ENCODE data around the gene PTPRD.

The PTPRD gene

GRCh38 chr9:8640761-8641160, 1972.0 kb downstream of the PTPRD start:
- DNase-seq (ENCODE audit: low spot score): no peak

GRCh38 chr9:8637626-8638025, 1975.2 kb downstream of the PTPRD start:
- DNase-seq (ENCODE audit: low spot score): no peak

- no peak for DNase-seq (ENCODE audit: low spot score)
Measured at GRCh38 chr9:8633784-8634183, 1979.0 kb downstream of the PTPRD start.

GRCh38 chr9:8632493-8632892, 1980.3 kb downstream of the PTPRD start:
- DNase-seq (ENCODE audit: low spot score): no peak

- DNase-seq (ENCODE audit: low spot score): no peak
Measured at GRCh38 chr9:8628791-8629190, 1984.0 kb downstream of the PTPRD start.

- no peak for DNase-seq (ENCODE audit: low spot score)
Measured at GRCh38 chr9:8627976-8628679, 1984.7 kb downstream of the PTPRD start.

- no peak for DNase-seq (ENCODE audit: low spot score)
Measured at GRCh38 chr9:8622871-8623270, 1989.9 kb downstream of the PTPRD start.

GRCh38 chr9:8622222-8622802, 1990.5 kb downstream of the PTPRD start:
- no peak for DNase-seq (ENCODE audit: low spot score)

GRCh38 chr9:8621416-8621815, 1991.4 kb downstream of the PTPRD start:
- no peak for DNase-seq (ENCODE audit: low spot score)

GRCh38 chr9:8616414-8616813, 1996.4 kb downstream of the PTPRD start:
- DNase-seq (ENCODE audit: low spot score): no peak

GRCh38 chr9:8614926-8615440, 1997.8 kb downstream of the PTPRD start:
- DNase-seq (ENCODE audit: low spot score): no peak

GRCh38 chr9:8613346-8613825, 1999.4 kb downstream of the PTPRD start:
- no peak for DNase-seq (ENCODE audit: low spot score)

GRCh38 chr9:8611153-8611552, 2001.6 kb downstream of the PTPRD start:
- DNase-seq (ENCODE audit: low spot score): no peak

GRCh38 chr9:8610256-8610655, 2002.5 kb downstream of the PTPRD start:
- DNase-seq (ENCODE audit: low spot score): no peak

- DNase-seq (ENCODE audit: low spot score): no peak
Measured at GRCh38 chr9:8605096-8605495, 2007.7 kb downstream of the PTPRD start.

GRCh38 chr9:8604201-8604600, 2008.6 kb downstream of the PTPRD start:
- DNase-seq (ENCODE audit: low spot score): no peak

GRCh38 chr9:8600914-8601680, 2011.7 kb downstream of the PTPRD start:
- DNase-seq (ENCODE audit: low spot score): no peak

GRCh38 chr9:8599937-8600336, 2012.9 kb downstream of the PTPRD start:
- DNase-seq (ENCODE audit: low spot score): peak; percentile 54

GRCh38 chr9:8589476-8589875, 2023.3 kb downstream of the PTPRD start:
- no peak for DNase-seq (ENCODE audit: low spot score)

GRCh38 chr9:8585036-8585435, 2027.8 kb downstream of the PTPRD start:
- no peak for DNase-seq (ENCODE audit: low spot score)

GRCh38 chr9:8579661-8580060, 2033.1 kb downstream of the PTPRD start:
- no peak for DNase-seq (ENCODE audit: low spot score)

GRCh38 chr9:8576741-8577140, 2036.1 kb downstream of the PTPRD start:
- no peak for DNase-seq (ENCODE audit: low spot score)

GRCh38 chr9:8574846-8575245, 2038.0 kb downstream of the PTPRD start:
- no peak for DNase-seq (ENCODE audit: low spot score)

All from iPS-NIHi11 (cell line).